Measurements from ENCODE around the gene ZNF394. TPM values are rescaled to one million over a fixed set of nuclear protein-coding genes. Genes with fewer than 3 reads are reported as not detected.

The ZNF394 gene
- total RNA-seq, 1 donor from 2014 or later: 15.2 TPM

- TF ChIP-seq CTCF (IDR thresholded peaks at IDR 0.05; ENCODE audit: insufficient read depth, low read length, poor library complexity, severe bottlenecking): no peak
- peaks cover 4% of the 10 kb centered on the region for H3K36me3 ChIP-seq (ENCODE audit: control insufficient read depth, insufficient read depth, low read length)
- H3K27me3 ChIP-seq (ENCODE audit: control insufficient read depth, insufficient read depth, low read length): no peaks in the 10 kb centered on the region
These were observed 10.8 kb downstream of the ZNF394 start for GRCh38 chr7:99489235-99489634.

GRCh38 chr7:99485094-99485493, 15.0 kb downstream of the ZNF394 start:
- Histone ChIP-seq H3K27me3 (ENCODE audit: control insufficient read depth, insufficient read depth, low read length) (no peaks in the 10 kb centered on the region), H3K4me3 (ENCODE audit: low read depth, low read length) (no peak overlapping the region), H3K36me3 (ENCODE audit: control insufficient read depth, insufficient read depth, low read length) (no peaks in the 10 kb centered on the region)
- DNase-seq (ENCODE audit: low read depth): no peak
- no peak for TF ChIP-seq CTCF (IDR thresholded peaks at IDR 0.05; ENCODE audit: insufficient read depth, low read length, poor library complexity, severe bottlenecking)

More at GRCh38 chr7:99489235-99489634, 10.8 kb downstream of the ZNF394 start:
- no peak for DNase-seq (ENCODE audit: low read depth)
- no peak overlapping the region for H3K4me3 ChIP-seq (ENCODE audit: low read depth, low read length)

DNA sequence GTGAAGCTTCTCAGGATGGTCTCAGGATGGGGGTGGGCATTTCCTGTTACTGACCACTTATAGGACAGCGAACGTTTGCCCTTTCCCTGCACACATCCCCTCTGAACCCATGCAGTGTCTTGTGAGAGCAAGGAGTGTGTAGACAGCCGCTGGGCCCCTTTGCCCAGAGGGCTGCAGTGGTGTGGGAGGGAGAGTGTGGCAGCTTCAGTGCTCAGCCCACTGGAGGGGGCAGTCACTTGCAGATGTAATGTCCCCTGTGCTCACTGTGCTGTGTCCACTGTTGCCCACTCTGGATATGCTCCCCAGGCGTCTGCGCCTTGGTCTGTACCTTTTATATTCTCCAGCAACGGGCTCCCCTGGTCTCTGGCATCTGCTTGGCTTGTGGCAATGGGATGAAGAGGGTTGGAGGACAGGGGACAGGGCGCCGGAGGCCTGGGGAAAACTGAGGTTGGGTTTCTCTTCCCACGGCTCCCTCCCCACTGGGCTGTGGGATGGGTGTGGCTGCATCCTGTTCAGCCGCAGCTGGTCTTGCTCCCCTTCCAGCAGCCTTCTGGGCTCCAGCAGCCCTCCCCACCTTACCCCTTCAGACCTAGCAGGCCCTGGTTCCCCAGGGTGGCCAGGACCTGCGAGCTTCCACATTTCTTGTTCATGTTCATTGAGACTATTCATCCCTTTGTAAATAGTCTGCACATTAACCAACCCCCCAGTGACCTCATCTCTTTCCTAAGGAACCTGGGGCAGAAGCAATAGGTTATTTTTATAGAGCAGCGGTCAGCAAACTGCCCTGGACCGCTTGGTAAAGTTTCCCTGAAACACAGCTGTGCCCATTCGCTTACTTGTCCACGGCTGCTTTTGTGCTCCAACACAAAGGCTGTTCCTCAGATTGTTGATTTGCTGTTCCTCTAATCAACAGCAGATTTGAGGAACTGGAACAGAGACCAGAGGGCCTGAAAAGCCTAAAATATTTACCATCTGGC, 21.3 kb downstream of the ZNF394 start:
- no peak for TF ChIP-seq CTCF (IDR thresholded peaks at IDR 0.05; ENCODE audit: insufficient read depth, low read length, poor library complexity, severe bottlenecking)
- no peak for DNase-seq (ENCODE audit: low read depth)
- no peaks in the 10 kb centered on the region for H3K27me3 ChIP-seq (ENCODE audit: control insufficient read depth, insufficient read depth, low read length)
- no peaks in the 10 kb centered on the region for H3K36me3 ChIP-seq (ENCODE audit: control insufficient read depth, insufficient read depth, low read length)
- H3K4me3 ChIP-seq (ENCODE audit: low read depth, low read length): no peak overlapping the region

- no peak overlapping the region for H3K4me3 ChIP-seq (ENCODE audit: low read depth, low read length)
- H3K27me3 ChIP-seq (ENCODE audit: control insufficient read depth, insufficient read depth, low read length): no peaks in the 10 kb centered on the region
- no peaks in the 10 kb centered on the region for H3K36me3 ChIP-seq (ENCODE audit: control insufficient read depth, insufficient read depth, low read length)
- TF ChIP-seq CTCF (IDR thresholded peaks at IDR 0.05; ENCODE audit: insufficient read depth, low read length, poor library complexity, severe bottlenecking): no peak
- DNase-seq (ENCODE audit: low read depth): no peak
These were observed 24.0 kb downstream of the ZNF394 start for GRCh38 chr7:99476107-99476506.

GRCh38 chr7:99473315-99473596, 26.8 kb downstream of the ZNF394 start:
- no peaks in the 10 kb centered on the region for H3K36me3 ChIP-seq (ENCODE audit: control insufficient read depth, insufficient read depth, low read length)
- TF ChIP-seq CTCF (IDR thresholded peaks at IDR 0.05; ENCODE audit: insufficient read depth, low read length, poor library complexity, severe bottlenecking): no peak

More at GRCh38 chr7:99473315-99473596, 26.8 kb downstream of the ZNF394 start:
- peak overlapping the region; percentile 83 for H3K4me3 ChIP-seq (ENCODE audit: low read depth, low read length)
- no peaks in the 10 kb centered on the region for H3K27me3 ChIP-seq (ENCODE audit: control insufficient read depth, insufficient read depth, low read length)
- peak; percentile 70 for DNase-seq (ENCODE audit: low read depth)
